Endothelial cell of umbilical vein (primary cell): Measurements from ENCODE around the gene XYLT1. TPM values are rescaled to one million over a fixed set of nuclear protein-coding genes. Genes with fewer than 3 reads are reported as not detected.

Experiments
- BruUV-seq: library from RNA; stranded (reverse); fragments of 400-500 nt; replicated peaks from 2 replicates; lab custom pipeline; 2021; lab: Mats Ljungman, UMichigan
- CTCF ChIA-PET: fragments of 300-600, 350-600 bp; sonication (Branson Sonifier 250); formaldehyde crosslinking; loops from one replicate; lab custom pipeline; 2021; ENCODE audit warnings: antibody characterized with exemption, inconsistent platforms; lab: Charles Lee
- POLR2A ChIA-PET: fragments of 300-600, 350-600 bp; sonication (Branson Sonifier 250); formaldehyde crosslinking; loops from one replicate; lab custom pipeline; 2021; ENCODE audit warnings: antibody characterized with exemption, inconsistent platforms; lab: Charles Lee
- DNase-seq: peaks from one replicate; pipeline ENCODE4 v3.0.0-alpha.2; 2011; ENCODE audit warnings: low read depth, low spot score
- FAIRE-seq: peaks from 2 replicates; lab custom pipeline; 2011; peaks lifted over from hg19 to GRCh38; lab: Jason Lieb, UNC
- H2AFZ ChIP-seq: 2 replicates; pipeline ENCODE4 v1.6.0; 2012; ENCODE audit warnings: low read depth, low read length, control low read depth, inconsistent platforms
- H3K27ac ChIP-seq: 2 replicates; pipeline ENCODE4 v1.5.1; 2011; ENCODE audit warnings: low read depth, mild to moderate bottlenecking, control low read depth, low read length, moderate library complexity; ENCODE audit not compliant: insufficient read depth
- H3K27me3 ChIP-seq, 2 experiments: 2 replicates each; pipeline versions ENCODE4 v1.6.0 to v1.6.1; 2011; ENCODE audit warnings: low read length in 2 of 2, mixed read lengths in 1 of 2; ENCODE audit not compliant: control insufficient read depth in 2 of 2, insufficient read depth in 2 of 2
- H3K36me3 ChIP-seq, 2 experiments: 2 replicates in 1 of 2; 3 replicates in 1 of 2; pipeline ENCODE4 v1.5.1; 2011; ENCODE audit warnings: low read length in 2 of 2, mild to moderate bottlenecking in 1 of 2, moderate library complexity in 1 of 2; ENCODE audit not compliant: control insufficient read depth in 2 of 2, insufficient read depth in 2 of 2; ENCODE audit errors: extremely low read depth in 1 of 2
- H3K4me1 ChIP-seq: 3 replicates; pipeline ENCODE4 v1.5.1; 2011; ENCODE audit warnings: mild to moderate bottlenecking, low read length; ENCODE audit not compliant: control insufficient read depth, insufficient read depth; ENCODE audit errors: extremely low read depth
- H3K4me2 ChIP-seq: 2 replicates; pipeline ENCODE4 v1.6.1; 2011; ENCODE audit warnings: low read length, control low read depth, mixed read lengths; ENCODE audit not compliant: insufficient read depth
- H3K4me3 ChIP-seq, 3 experiments: fragments of 200-600 bp in 1 of 3; sonication (generic), shearing (Covaris generic) in 1 of 3; replicated peaks in 1 of 3; 2 replicates each; pipeline ENCODE4 v1.5.1; 2011 to 2016; ENCODE audit warnings: control low read depth in 3 of 3, low read length in 3 of 3, mild to moderate bottlenecking in 2 of 3, inconsistent platforms in 1 of 3, low read depth in 1 of 3, moderate library complexity in 1 of 3; ENCODE audit not compliant: insufficient read depth in 1 of 3
- H3K79me2 ChIP-seq: 2 replicates; pipeline ENCODE4 v1.6.0; 2012; ENCODE audit warnings: low read length, inconsistent platforms; ENCODE audit not compliant: control insufficient read depth, insufficient read depth
- H3K9ac ChIP-seq: replicated peaks from 2 replicates; pipeline ENCODE3; 2011; ENCODE audit warnings: low read length, control low read depth; ENCODE audit not compliant: insufficient read depth; ENCODE audit errors: extremely low read depth
- H3K9me1 ChIP-seq: replicated peaks from 3 replicates; pipeline ENCODE4 v1.6.0; 2011; ENCODE audit warnings: mild to moderate bottlenecking, low read length; ENCODE audit not compliant: control insufficient read depth, insufficient read depth; ENCODE audit errors: extremely low read depth
- H3K9me3 ChIP-seq: replicated peaks from 2 replicates; pipeline ENCODE4 v1.5.1; 2012; ENCODE audit warnings: low read length, inconsistent platforms; ENCODE audit not compliant: control insufficient read depth, insufficient read depth
- H4K20me1 ChIP-seq: replicated peaks from 2 replicates; pipeline ENCODE3; 2011; ENCODE audit warnings: mild to moderate bottlenecking, low read length; ENCODE audit not compliant: control insufficient read depth, insufficient read depth; ENCODE audit errors: extremely low read depth
- EZH2 ChIP-seq: IDR thresholded peaks from 2 replicates; pipeline ENCODE4 v1.6.1; 2012; ENCODE audit warnings: borderline replicate concordance, low read depth, mild to moderate bottlenecking, moderate library complexity, low read length, inconsistent platforms; ENCODE audit not compliant: severe bottlenecking
- JUN ChIP-seq: IDR thresholded peaks from 2 replicates; pipeline ENCODE4 v1.6.1; 2011; ENCODE audit warnings: borderline replicate concordance, low read depth; ENCODE audit not compliant: insufficient read length, insufficient read depth
- MYC ChIP-seq: IDR thresholded peaks from one replicate; pipeline ENCODE4 v1.6.1; 2011; ENCODE audit warnings: mild to moderate bottlenecking, low read depth, low read length
- POLR2A ChIP-seq: IDR thresholded peaks from 2 replicates; pipeline ENCODE4 v1.6.1; 2012; ENCODE audit warnings: low read depth, mild to moderate bottlenecking, control low read depth, low read length
- POLR2AphosphoS5 ChIP-seq: IDR thresholded peaks from 2 replicates; pipeline ENCODE4 v1.6.1; 2012; ENCODE audit warnings: low read depth, mild to moderate bottlenecking, control low read depth, low read length, moderate library complexity; ENCODE audit not compliant: insufficient read depth
- dilution Hi-C: fragments of 300-500 bp; cut with MboI; formaldehyde crosslinking; loops from one replicate; pipeline ENCODE4 v1.15.0; 2019; ENCODE audit warnings: low sequenced_read_pairs; ENCODE audit not compliant: extremely low pct_ligation_motif_present
- intact Hi-C: fragments of 100-400 bp; cut with micrococcal nuclease; formaldehyde crosslinking; loops from one replicate; pipeline ENCODE4 v1.10.0; 2022
- polyA plus RNA-seq, 4 experiments: library from polyadenylated mRNA; depleted of rRNA in 3 of 4; stranded (reverse) in 3 of 4; unstranded in 1 of 4; fragments of >200 nt; gene quantifications; 2 replicates each; pipeline versions ENCODE4 v1.2.1 to v1.2.3, GENCODE V29; 2011 to 2012; ENCODE audit warnings: missing spikeins in 1 of 4
- total RNA-seq: library from RNA; stranded (reverse); gene quantifications from 2 replicates; pipeline ENCODE4 v1.2.3, GENCODE V29; 2021
- TF ChIP-seq, protein P1 (sequence below): IDR thresholded peaks from 2 replicates; pipeline ENCODE4 v1.6.1; 2011; ENCODE audit not compliant: insufficient read depth, insufficient read length
- TF ChIP-seq, protein P2 (sequence below), 2 donors: IDR thresholded peaks; 1 replicate in 1 of 2; 2 replicates in 1 of 2; pipeline ENCODE4 v1.5.1; 2011; ENCODE audit warnings: low read length in 2 of 2, mild to moderate bottlenecking in 2 of 2, moderate library complexity in 2 of 2, control low read depth in 1 of 2, inconsistent platforms in 1 of 2, low read depth in 1 of 2; ENCODE audit not compliant: insufficient read depth in 1 of 2; ENCODE audit errors: extremely low read depth in 1 of 2

XYLT1 gene
- total and polyA plus RNA-seq, 2 donors (not counting 3 experiments of a cell fraction or from before 2014, with no cell fraction given): 0.63 to 2.9 TPM

DNA sequence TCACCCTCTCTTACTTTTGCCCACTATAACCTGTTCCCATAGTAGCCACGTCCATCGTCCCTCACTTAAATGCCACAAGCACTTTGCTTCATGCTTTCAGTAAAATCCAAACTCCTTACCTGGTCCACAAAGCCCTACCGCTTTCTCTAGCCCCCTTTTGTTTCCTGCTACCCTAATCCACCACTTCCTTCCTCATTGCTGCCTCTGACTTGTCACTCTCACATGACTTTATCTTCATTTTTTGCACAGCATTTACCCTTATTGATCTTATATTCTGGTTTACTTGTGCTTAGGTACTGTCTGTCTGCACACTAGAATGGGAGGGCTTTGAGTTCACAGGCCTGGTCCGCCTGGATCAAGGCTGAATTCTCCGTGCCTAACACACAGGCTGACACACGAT, 340.0 kb downstream of the XYLT1 start:
- CTCF ChIA-PET: no interaction called here
- H3K9me3 ChIP-seq: peaks cover 3% of the 10 kb centered on the region
- no peaks in the 10 kb centered on the region for H3K9me1 ChIP-seq
- no peak overlapping the region for H3K9ac ChIP-seq
- H2AFZ ChIP-seq: no peak overlapping the region
- BruUV-seq: no TSS peak
- no peak for DNase-seq
- no peak for FAIRE-seq
- H3K4me1 ChIP-seq: no peaks in the 10 kb centered on the region
- intact Hi-C loops (no loop called here), dilution Hi-C loops (no loop called here)
- TF ChIP-seq MYC (no peak), POLR2A (no peak), JUN (no peak), POLR2AphosphoS5 (no peak), EZH2 (no peak)
- TF ChIP-seq, protein P1, sequence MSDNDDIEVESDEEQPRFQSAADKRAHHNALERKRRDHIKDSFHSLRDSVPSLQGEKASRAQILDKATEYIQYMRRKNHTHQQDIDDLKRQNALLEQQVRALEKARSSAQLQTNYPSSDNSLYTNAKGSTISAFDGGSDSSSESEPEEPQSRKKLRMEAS: no peak
- TF ChIP-seq, protein P2, sequence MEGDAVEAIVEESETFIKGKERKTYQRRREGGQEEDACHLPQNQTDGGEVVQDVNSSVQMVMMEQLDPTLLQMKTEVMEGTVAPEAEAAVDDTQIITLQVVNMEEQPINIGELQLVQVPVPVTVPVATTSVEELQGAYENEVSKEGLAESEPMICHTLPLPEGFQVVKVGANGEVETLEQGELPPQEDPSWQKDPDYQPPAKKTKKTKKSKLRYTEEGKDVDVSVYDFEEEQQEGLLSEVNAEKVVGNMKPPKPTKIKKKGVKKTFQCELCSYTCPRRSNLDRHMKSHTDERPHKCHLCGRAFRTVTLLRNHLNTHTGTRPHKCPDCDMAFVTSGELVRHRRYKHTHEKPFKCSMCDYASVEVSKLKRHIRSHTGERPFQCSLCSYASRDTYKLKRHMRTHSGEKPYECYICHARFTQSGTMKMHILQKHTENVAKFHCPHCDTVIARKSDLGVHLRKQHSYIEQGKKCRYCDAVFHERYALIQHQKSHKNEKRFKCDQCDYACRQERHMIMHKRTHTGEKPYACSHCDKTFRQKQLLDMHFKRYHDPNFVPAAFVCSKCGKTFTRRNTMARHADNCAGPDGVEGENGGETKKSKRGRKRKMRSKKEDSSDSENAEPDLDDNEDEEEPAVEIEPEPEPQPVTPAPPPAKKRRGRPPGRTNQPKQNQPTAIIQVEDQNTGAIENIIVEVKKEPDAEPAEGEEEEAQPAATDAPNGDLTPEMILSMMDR (IDR thresholded peaks at IDR 0.05; ENCODE audit: extremely low read depth in 1 of 2, insufficient read depth in 1 of 2, low read depth in 1 of 2, low read length in 2 of 2): no peak
- H3K4me3 ChIP-seq: no peak overlapping the region
- H3K36me3 ChIP-seq: no peaks in the 10 kb centered on the region
- no peaks in the 10 kb centered on the region for H3K27me3 ChIP-seq
- H3K27ac ChIP-seq: no peak overlapping the region
- H3K4me2 ChIP-seq: no peak overlapping the region
- POLR2A ChIA-PET: no interaction called here
- no peaks in the 10 kb centered on the region for H4K20me1 ChIP-seq
- H3K79me2 ChIP-seq: no peaks in the 10 kb centered on the region
